HG03139 (cell line): ENCODE measurements around the gene CLTB.

Experiments
- ATAC-seq: cut with Tn5 transposase; IDR thresholded peaks from one replicate; pipeline ENCODE4 v1.9.1; 2021; ENCODE audit not compliant: unreplicated experiment

Gene CLTB

GRCh38 chr5:176405656-176406435, 10.5 kb downstream of the CLTB start:
- ATAC-seq: no peak

- no peak for ATAC-seq
Measured at GRCh38 chr5:176401281-176402205, 14.8 kb downstream of the CLTB start.

GRCh38 chr5:176400382-176401156, 15.8 kb downstream of the CLTB start:
- no peak for ATAC-seq

- no peak for ATAC-seq
Measured at GRCh38 chr5:176397736-176398420, 18.5 kb downstream of the CLTB start.

- ATAC-seq: no peak
Measured at GRCh38 chr5:176396330-176396729, 20.0 kb downstream of the CLTB start.

GRCh38 chr5:176394881-176395675, 21.3 kb downstream of the CLTB start:
- no peak for ATAC-seq

- ATAC-seq: no peak
Measured at GRCh38 chr5:176394096-176394495, 22.2 kb downstream of the CLTB start.

GRCh38 chr5:176392526-176392925, 23.8 kb downstream of the CLTB start:
- no peak for ATAC-seq

- ATAC-seq: no peak
Measured at GRCh38 chr5:176391999-176392398, 24.3 kb downstream of the CLTB start.

GRCh38 chr5:176391479-176391878, 24.9 kb downstream of the CLTB start:
- no peak for ATAC-seq

- ATAC-seq: peak; percentile 25
Measured at GRCh38 chr5:176389135-176390123, 26.9 kb downstream of the CLTB start.

- ATAC-seq: peak; percentile 84
Measured at GRCh38 chr5:176388444-176389134, 27.8 kb downstream of the CLTB start, which contains the start of the genes HIGD2A and NOP16. Gene HIGD2A, plus strand, starts transcription at chr5:176388751. Its CDS starts 69 bp downstream, at chr5:176388820. Gene NOP16, minus strand, starts transcription at chr5:176388598. Its CDS starts 59 bp downstream, at chr5:176388539.

GRCh38 chr5:176388003-176388443, 28.3 kb downstream of the CLTB start:
- ATAC-seq: peak; percentile 1

GRCh38 chr5:176387384-176387925, 28.9 kb downstream of the CLTB start:
- ATAC-seq: no peak

- no peak for ATAC-seq
Measured at GRCh38 chr5:176386491-176386890, 29.8 kb downstream of the CLTB start.

- no peak for ATAC-seq
Measured at GRCh38 chr5:176384991-176385390, 31.3 kb downstream of the CLTB start.

- no peak for ATAC-seq
Measured at GRCh38 chr5:176384366-176384930, 31.9 kb downstream of the CLTB start.
